A549 treated with dexamethasone at 1 μM for 4 hours (cell line): ENCODE results near the gene PPP1R37. TPM values are rescaled to one million over a fixed set of nuclear protein-coding genes. Genes with fewer than 3 reads are reported as not detected.

Experiments
- total RNA-seq: library from RNA; stranded (reverse); fragments of 200-300 nt; extraction: Qiagen RNA extraction; gene quantifications from 5 replicates; pipeline ENCODE4 v1.2.3, GENCODE V29; 2022

The PPP1R37 gene, protein sequence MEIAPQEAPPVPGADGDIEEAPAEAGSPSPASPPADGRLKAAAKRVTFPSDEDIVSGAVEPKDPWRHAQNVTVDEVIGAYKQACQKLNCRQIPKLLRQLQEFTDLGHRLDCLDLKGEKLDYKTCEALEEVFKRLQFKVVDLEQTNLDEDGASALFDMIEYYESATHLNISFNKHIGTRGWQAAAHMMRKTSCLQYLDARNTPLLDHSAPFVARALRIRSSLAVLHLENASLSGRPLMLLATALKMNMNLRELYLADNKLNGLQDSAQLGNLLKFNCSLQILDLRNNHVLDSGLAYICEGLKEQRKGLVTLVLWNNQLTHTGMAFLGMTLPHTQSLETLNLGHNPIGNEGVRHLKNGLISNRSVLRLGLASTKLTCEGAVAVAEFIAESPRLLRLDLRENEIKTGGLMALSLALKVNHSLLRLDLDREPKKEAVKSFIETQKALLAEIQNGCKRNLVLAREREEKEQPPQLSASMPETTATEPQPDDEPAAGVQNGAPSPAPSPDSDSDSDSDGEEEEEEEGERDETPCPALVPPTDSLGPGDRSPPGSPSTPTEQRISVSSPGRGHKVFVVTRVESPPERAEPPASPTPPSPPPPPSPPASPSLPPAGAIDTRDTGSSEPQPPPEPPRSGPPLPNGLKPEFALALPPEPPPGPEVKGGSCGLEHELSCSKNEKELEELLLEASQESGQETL
- 27.7 to 43.9 TPM (median 36.7 TPM) in 5 replicates for total RNA-seq

DNA sequence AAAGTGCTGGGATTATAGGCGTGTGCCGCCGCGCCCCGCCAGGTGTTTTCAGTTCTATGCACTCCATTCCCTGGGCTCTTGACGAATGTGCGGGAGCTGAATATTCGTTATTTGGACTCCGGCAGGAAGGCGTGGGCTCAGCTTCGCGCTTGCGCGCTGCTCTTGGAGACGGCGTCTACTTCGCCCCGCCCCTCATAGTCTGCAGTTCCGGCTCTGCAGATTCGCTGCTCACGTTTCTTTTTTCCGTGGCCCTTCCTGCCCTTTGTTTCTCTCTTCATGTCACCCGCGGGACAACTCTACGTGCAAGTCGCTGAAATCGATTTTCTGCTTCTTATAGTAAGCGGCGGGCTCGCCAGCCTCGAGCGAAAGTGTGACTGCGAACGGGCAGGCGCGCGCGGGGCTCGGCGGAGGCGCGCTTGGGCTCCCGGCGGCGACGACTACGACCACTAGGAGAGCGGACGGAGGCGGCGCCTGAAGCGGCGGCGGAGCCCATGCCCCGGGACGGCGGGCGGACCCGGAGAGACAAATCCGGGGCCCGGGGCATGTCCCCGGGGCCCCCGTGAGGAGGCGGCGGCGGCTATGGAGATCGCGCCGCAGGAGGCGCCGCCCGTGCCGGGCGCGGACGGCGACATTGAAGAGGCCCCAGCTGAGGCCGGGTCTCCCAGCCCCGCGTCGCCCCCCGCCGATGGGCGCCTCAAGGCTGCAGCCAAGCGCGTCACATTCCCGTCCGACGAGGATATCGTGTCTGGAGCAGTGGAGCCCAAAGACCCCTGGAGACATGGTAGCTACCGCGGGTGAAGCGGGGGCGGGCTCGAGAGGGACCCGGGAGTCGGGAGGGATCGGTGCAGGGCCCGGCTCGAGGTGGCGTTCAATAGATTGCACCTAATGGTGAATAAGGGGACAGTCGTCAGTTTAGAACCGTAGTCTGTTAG is at the start of gene PPP1R37:
Gene PPP1R37 (plus strand): TSS at position 433 of the 932 bp plus-strand sequence. CDS start 147 bp downstream, at position 580.

GRCh38 chr19:45076029-45076850 is 16.7 kb upstream of the PPP1R37 start, which contains the start of gene ZNF296:
ZNF296 (minus strand) TSS chr19:45076478; CDS start chr19:45076373, 105 bp downstream.

GRCh38 chr19:45079063-45079910 is 13.7 kb upstream of the PPP1R37 start, which contains the start of gene GEMIN7:
GEMIN7 (plus strand) TSS chr19:45079260; CDS start chr19:45090115, 10,855 bp downstream.

GRCh38 chr19:45160870-45161737 is 68.1 kb downstream of the PPP1R37 start, which contains the start of gene NKPD1:
NKPD1 (minus strand) TSS chr19:45160982; CDS start chr19:45160150, 832 bp downstream.

DNA sequence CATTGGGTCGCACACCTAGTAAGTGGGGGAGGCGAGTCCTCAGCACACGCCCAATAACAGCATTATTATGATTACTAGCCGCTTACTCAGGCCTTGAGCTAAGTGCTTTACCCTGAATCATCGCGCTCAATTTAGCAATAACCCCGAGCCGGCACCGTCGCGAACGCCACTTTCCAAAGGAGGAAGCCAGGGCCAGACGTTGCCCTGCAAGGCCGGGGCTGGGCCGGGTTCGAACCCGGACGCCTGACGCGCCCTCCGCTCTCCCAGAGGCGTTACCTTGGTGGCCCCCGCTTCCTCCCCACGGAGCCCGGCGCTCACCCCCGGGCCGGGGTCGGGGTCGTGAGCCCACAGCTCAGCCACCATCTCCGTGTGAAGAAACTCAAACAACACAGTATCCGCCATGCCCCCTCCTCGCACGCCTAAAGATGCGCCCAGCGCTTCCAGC is 84.9 kb downstream of the PPP1R37 start, which contains the start of gene TRAPPC6A:
Gene TRAPPC6A (minus strand): TSS at position 421 of the 445 bp plus-strand sequence. CDS start 19 bp downstream, at position 402.

GRCh38 chr19:45178262-45179071 is 85.5 kb downstream of the PPP1R37 start, which contains the start of gene BLOC1S3:
BLOC1S3 (plus strand) TSS chr19:45178784; CDS start chr19:45179297, 513 bp downstream.

Other genes with a start within 250 kb of the PPP1R37 start
- gene NECTIN2, start 246.9 kb upstream of the PPP1R37 start, total RNA-seq = 68.1 to 82.4 TPM (median 79.9 TPM) in 5 replicates
- 188 to 264 TPM (median 240 TPM) in 5 replicates for gene TOMM40, start 201.9 kb upstream of the PPP1R37 start, total RNA-seq
- 10.3 to 17.3 TPM (median 12.0 TPM) in 5 replicates for gene APOE, start 187.4 kb upstream of the PPP1R37 start, total RNA-seq
- gene APOC1, start 178.6 kb upstream of the PPP1R37 start, total RNA-seq = 91.2 to 130 TPM (median 94.0 TPM) in 5 replicates
- gene APOC4, start 150.9 kb upstream of the PPP1R37 start, total RNA-seq = not detected in 5 replicates
- gene APOC2, start 147.1 kb upstream of the PPP1R37 start, total RNA-seq = not detected in 5 replicates
- gene CLPTM1, start 137.8 kb upstream of the PPP1R37 start, total RNA-seq = 119 to 206 TPM (median 194 TPM) in 5 replicates
- gene RELB, start 91.7 kb upstream of the PPP1R37 start, total RNA-seq = 21.2 to 36.9 TPM (median 33.8 TPM) in 5 replicates
- gene CLASRP, start 54.1 kb upstream of the PPP1R37 start, total RNA-seq = 47.7 to 70.6 TPM (median 64.3 TPM) in 5 replicates
- gene ZNF296, start 16.7 kb upstream of the PPP1R37 start, total RNA-seq = 11.5 to 21.3 TPM (median 18.6 TPM) in 5 replicates
- 81.0 to 104 TPM (median 81.9 TPM) in 5 replicates for gene GEMIN7, start 13.9 kb upstream of the PPP1R37 start, total RNA-seq
- 0.56 to 1.1 TPM (median 0.95 TPM) in 5 replicates for gene NKPD1, start 67.8 kb downstream of the PPP1R37 start, total RNA-seq
- 37.4 to 41.2 TPM (median 39.7 TPM) in 5 replicates for gene TRAPPC6A, start 85.1 kb downstream of the PPP1R37 start, total RNA-seq
- gene BLOC1S3, start 85.6 kb downstream of the PPP1R37 start, total RNA-seq = 28.9 to 38.4 TPM (median 36.0 TPM) in 5 replicates
- 0.89 to 2.7 TPM (median 1.8 TPM) in 5 replicates for gene EXOC3L2, start 152.2 kb downstream of the PPP1R37 start, total RNA-seq
- 8.6 to 11.7 TPM (median 9.8 TPM) in 5 replicates for gene MARK4, start 158.1 kb downstream of the PPP1R37 start, total RNA-seq
- 0.08 to 0.09 TPM in 2 of 5 replicates, not detected in the others for gene CKM, start 229.7 kb downstream of the PPP1R37 start, total RNA-seq
- gene KLC3, start 247.6 kb downstream of the PPP1R37 start, total RNA-seq = 0.62 to 1.3 TPM (median 1.1 TPM) in 5 replicates